NAMALWA (cell line): ENCODE results near the gene TMPRSS13.
A peak's percentile ranks its signal among the peaks of the same experiment; 100 is the strongest.

Experiments used
- DNase-seq: peaks from one replicate; pipeline ENCODE4 v3.0.0-alpha.2; 2015; ENCODE audit warnings: low spot score

Gene TMPRSS13

DNA sequence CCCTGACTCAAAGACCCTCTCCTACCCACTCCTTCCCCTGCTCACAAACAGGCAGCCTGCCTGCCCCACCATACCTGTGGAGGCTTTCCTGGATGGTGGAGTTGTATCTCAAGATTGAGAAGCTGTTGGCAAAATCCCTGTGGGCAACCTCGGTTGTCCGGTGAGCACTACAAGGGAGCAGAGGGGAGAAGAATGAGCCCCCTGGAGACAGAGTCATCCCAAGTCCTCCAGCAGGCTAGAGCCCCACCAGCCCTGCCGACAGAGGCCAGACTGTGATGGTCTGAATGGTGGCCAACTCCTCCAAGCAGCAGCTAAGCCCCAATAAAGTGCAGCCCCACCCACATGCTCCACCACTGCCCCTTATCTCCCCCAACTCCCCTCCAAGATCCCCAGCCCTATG is 17.5 kb downstream of the TMPRSS13 start:
- DNase-seq, result no peak

DNA sequence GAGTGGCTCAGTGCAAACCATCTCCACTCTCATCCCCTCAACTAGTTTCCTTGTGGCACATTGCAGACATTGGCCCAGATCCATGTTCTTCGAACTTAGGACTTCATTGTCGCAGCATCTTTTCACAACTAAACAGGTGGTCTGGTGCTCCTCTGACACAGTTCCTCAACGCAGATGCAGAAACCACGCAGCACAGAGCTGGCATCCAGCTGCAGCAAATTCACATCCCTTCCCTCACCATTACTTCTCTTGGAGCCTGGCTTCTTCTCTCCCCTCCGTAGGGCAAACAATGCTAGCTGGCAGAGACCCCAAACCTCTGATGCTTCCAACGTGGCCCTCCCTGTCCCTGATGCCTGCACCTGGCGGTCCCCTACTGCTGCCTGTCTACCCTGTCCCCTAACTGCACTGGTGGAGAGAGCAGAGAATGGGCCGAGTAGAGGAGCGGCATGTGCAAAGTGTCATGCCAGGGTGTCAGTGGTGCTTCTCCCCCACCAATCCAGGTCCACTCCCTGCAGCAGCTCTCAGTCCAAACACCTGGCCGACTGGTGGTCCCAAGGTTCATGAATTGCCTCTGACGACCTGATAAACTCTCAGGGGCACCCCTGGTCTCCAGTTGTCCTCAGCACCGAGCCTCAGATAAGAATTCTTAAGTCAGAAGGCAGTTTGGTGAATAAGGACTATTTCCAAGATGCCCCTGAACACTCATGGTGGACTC is 18.1 kb downstream of the TMPRSS13 start:
- DNase-seq, result no peak

DNA sequence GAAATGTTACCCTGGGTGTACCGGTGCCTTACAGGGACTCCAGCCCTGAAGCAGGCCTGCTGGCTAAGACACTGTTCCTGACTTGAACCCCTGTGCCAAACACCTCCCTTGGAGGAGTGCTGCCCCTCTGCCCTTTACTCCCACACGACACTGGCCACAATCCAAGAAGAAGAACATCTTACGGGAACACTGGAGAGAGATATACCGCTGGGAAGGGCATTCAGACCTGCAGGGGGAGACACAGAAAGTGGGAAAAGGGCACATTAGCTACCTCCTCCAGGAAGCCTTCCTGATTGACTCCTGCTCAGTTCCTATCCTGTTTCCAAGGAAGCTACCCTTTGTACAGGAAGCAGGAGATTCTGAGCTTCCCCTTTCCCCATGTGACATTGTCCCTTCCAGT is 18.7 kb downstream of the TMPRSS13 start:
- DNase-seq, result no peak

DNA sequence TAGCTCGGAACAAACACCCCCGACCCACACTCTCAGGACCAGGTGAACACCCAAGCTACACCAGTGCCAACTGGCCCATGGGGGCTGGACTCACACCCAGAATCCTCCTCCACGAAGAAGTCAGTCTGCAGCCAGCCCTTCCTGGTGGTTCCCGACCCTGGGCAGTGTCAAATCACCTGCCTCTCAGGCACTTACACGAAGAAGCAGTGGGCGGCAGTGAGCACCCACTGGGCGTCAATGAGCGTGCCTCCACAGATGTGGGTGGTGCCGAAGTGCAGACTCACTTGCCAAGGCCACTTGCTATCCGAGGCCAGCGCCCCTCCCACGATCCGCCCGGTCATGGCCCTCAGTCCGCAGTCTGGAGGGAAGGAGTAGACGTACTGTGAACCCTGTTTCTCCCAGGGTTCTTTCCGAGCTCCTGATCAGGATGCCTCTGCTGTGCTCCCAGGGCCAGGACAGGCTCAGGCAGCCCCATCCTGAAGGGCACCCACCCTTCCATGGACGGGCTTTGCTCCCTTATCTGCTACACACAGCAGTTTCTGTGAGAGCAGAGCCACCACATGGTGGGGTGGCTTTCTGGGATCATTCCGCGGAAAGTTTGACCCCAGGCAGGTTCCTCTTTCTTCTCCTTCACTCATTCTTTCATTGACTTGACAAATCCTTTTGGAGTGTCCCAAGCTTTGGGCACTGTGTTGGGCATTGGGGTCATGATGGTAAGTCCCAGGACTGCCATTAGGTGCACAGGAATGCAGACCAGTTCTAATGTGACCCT is 19.4 kb downstream of the TMPRSS13 start:
- no peak for DNase-seq

DNA sequence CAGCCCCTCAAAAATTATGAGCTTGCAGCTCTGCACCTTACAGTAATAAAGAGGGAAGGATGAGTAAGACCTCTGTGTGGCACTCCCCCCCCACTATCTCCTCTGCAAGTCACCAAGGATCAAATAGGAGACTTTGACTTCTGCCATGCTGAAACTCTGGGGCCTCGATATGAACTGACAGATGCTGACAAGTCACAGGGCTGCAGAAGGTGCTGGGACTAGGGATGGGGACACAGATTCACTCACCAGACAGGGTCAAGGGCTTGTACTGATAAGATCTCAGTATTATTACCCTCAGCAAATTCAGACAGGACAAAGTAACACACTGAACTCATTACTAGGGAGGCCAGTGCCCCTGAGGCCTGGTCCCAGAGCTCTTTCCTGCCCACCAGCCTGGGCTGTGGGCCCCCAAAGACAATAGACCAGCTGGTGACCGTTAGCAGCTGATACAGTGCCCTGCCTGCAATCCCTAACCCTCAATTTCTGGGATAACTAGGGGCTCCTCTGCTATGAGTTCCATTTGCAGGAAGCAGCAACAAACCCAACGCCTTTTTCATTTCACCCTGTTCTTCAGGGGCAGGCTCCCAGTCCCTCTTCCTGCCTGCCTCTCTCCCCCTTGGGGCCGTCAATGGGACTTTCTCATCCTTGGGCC is 20.1 kb downstream of the TMPRSS13 start:
- no peak for DNase-seq

DNA sequence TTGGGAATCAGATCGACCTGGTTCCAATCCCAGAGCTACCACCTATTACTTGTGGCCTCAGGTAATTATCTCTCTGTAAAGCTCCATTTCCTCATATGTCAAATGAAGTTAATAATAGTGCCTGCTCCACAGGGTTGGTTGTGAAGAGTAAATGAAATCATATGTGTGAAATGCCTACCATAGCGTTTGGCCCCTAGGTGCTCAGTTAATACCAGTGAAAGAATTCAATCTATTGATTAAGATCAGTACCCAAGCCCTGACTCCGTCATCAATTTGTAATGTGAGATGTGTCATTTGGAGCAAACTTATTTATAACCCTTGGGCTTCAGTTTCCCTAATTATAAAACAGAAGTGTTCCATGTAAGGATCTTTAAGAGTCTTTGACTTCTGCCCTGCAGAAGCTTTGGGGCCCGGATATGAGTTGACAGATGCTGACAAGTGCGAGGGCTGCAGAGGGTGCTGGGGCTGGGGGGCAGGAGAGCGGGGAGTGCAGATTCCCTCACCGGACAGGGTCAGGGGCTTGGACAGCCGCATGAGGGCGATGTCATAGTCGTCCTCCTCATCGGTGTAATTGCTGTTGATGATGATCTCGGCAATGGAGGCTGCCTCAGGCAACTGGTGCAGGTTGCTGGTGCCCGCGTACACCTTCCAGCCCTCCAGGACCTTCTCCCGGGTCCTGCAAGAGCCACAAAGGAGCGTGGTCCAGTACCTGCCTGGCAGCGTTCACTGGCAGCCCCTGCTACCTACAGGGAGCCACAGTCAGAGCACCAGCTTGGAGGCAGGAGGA is 20.9 kb downstream of the TMPRSS13 start:
- no peak for DNase-seq

DNA sequence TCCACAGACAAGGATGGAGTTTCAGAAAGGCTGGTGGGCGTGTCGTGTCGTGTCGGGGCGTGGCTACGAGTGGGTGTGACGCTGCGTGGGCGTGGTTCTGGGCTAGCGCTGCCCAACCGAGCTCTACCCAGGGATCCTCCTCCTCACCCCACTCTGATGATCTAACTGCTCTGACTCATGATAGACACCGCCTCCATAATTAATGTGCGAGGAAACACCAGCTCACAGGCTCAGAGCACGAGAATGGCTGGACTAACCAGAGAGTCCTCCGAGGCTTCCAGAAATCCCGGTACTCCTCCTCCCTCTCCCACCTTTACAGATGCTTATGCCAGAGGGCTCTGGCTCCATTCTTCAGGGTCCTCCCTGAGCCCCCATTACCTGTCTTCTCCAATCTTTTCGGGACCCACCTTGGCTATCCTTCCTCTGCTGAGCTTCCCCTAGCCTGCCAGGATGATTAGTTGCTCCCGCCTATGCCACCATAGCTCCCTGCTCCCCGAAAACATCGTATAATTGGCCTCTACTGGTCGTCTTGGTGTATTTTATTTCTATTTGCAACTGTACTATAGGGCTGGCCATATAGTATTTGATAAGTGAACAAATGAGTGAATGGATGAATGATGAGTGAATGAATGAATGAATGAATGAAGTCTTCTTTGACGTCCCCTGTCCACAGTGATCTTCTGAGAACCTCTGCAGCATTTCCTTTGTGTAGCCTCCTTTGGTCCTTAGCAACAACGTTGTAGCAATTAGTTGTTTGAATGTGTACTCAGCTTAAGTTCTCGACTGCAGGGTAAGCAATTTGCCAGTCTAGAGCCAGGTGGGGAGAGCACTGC is 21.7 kb downstream of the TMPRSS13 start:
- peak; percentile 95 for DNase-seq

DNA sequence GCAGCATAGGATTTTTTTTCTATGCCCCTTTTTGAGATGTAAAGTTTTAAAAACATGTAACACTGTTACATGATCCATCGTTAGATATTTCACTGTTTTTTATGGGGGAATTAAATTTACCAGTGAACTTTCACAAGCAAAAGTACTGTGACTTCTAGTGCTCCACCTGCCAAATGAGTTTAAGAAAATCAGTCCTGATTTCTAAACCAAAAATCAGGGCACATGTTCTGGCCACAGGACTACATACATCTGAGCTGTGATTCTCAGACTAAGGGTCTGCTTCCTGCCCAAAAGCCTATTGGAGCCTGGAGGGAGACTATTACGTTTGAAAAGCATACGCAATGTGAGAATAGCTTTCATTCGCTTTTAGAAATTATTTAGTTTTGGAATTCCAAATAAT is 22.5 kb downstream of the TMPRSS13 start:
- DNase-seq, result peak; percentile 15

DNA sequence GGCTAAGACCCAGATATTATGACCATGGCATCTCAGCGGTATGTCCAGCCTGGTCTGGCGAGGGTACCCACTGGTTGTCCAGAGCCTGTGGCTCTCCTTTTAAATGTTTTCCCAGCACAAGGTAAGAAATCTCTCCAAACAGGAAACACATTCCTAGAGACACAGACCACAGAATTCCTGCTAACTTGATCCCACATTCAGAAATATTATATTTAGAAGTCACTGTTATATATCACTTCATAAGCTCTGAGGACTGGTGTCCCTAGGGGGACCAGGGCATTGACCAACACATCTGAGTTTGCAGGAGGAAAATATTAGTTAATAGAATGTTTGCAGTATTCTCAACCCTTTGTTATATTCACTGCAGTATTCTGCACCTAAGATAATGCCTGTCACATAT is 23.1 kb downstream of the TMPRSS13 start:
- no peak for DNase-seq

DNA sequence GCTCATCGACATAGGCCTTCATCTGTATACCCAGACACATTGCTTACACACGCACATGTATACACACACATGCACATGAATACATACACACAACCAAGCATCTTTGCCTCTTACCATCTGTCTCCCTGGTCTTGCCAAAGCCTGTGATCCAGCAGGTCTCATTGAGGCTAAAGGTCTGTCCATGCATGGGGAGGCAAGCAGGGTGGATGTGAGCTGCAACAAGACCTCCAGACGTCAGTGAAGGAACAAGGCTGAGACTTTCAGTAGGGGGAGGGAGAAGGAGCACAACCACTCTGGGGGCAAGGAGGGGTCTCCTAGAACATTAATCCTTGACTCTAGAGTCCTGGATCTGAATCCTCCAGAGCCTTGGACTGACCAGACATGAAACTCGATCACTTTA is 23.7 kb downstream of the TMPRSS13 start:
- DNase-seq, result no peak

DNA sequence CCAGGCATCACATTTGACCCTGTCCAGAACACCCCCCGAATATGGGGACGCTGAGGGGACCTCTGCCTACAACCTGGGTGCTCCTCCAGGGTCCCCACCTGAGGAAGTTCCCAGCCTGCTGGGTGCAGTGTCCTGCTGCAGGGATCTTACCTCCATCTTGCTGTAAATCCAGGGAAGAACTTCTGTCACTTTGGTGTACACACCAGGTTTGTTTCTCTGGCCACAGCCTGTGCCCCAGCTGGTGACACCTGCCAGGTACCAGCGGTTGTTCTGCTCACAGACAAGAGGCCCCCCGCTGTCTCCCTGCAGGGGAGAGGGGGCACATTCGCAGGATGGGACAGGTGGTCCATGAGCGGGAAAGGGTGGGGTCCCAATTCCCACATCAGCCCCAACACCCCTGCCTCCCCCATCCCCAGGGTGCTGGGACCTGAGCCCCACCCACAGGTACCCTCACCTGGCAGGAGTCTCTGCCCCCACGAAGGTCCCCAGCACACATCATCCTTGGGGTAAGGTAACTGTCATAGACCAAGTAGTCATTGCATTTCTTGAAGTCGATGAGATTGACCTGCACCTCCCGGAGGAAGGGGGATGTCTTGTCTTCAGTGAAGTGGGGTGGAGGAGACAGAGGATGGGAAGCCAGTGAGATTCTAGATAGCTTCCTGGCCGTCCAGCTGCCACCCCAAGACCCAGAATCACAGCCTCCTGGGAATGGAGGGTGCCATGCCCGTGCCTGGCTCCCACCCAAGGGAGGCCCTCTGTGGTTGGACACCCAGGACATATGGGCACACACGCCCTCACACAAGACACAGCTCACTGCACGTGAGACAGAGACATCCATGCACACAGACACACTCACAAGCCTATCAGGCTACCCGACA is 25.5 kb downstream of the TMPRSS13 start:
- no peak for DNase-seq

DNA sequence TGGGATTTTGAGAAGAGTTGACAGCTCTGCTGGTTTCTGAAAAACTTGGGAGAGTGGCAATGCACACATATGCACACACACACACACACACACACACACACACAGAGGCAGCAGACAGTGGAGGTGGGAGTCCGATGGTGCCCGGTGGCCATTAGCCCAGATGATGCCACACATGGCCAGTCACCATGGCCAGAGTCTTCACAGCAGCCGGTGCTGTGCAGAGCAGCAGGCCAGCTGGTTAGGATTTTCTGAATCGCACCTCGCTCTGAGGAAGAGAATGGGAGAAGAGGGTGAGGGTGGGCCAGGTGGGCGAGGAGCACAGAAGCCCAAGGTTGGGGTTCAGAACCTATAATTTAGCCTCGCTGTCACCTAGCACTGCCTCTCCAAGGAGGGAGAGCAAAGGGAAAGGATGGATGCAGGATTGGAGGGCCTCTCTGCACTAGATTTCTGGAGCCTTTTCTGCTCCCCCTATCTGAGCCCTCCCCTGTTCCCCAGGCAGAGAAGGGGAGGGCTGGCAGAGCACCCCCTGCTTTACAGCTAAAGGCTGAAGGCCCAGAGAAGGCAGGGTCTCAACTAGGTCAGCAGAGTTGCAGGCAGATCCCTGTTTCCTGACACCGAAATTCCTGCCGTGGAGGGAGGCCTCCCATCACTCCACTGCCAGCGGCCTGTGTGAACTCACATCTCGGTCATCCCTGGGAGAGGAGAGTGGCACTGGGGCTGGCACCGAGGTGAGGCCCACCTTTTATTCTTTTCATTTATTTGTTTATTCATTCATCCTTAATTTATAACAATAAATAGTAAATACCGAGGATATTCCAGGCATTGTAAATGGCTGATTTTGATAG is 27.0 kb downstream of the TMPRSS13 start:
- DNase-seq, result no peak

DNA sequence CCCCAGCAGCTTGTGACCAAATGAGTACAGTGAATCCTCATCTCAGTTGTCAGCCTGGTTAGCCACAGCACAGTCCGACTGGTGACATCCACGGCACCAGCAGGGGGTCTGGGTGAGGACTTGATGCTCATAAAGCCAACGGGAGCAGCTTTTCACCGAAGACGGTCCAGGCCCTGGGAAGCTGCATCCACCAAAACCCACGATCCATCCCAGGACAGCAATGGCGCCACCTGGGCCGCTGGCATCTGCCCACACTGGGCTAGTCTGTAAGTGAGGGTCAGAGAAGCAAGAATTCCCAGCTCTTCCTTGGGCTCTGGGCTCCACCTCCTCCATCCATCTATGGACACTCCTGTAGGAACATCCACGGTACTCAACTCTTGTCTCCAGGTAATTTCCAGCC is 27.6 kb downstream of the TMPRSS13 start:
- no peak for DNase-seq

DNA sequence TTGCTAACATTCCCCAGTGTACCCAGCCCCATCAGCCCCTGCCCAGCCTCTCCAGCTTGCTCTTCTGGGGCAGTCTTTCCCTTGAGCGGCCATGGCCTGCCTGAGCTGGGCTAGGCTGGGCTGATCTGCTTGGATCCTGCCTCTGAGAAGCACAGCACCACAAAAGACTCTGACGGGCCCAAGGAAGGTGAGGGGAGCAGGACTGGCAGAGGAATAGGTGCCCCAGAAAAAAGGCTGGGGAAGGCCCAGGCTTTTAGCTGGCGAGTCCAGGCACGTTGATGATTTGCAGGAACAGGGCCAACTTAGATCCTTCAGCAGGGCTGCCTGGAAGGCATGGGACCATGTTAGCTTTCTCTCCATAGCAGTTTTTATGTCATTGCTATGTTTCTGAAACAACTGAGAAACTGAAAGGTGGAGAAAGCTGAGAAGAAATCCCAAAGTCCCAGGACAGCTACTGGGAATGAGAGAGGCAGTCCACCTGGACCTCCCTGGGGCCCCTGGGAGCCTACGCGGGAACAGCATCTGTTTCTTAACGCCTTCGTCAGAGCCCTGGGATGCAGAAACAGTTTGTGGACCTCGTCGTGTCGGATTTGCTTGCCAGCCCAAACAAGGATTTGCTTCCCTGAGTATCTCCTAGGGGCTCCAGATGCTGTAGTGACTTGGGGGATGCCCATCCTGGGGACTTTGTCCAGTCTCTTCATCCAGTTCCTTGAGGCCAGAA is 28.3 kb downstream of the TMPRSS13 start:
- DNase-seq, result no peak

DNA sequence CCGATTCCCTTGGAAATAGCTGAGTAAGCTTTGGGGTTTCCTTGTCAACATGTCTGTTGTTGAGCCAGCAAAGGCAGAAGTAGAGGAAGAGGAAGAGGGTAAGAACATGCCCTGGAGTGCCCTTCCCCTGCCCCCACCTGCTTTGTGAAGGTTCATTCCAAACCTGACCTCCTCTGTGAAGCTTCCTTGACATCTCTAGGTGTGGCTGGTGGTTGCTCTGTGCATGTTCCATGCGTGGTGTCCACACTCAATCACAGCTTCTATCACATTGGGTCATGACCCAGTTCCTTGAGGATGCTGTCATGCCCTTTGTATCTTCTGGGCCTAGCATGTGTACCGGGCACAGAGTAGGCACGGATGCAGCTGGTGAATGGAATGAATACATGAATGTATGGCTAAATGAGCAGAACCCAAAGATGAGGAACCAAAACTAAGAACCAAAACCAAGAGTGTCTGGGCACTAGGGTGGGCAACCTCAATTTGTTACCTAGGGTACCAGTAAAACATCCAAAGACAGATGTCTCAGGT is 29.0 kb downstream of the TMPRSS13 start:
- no peak for DNase-seq

DNA sequence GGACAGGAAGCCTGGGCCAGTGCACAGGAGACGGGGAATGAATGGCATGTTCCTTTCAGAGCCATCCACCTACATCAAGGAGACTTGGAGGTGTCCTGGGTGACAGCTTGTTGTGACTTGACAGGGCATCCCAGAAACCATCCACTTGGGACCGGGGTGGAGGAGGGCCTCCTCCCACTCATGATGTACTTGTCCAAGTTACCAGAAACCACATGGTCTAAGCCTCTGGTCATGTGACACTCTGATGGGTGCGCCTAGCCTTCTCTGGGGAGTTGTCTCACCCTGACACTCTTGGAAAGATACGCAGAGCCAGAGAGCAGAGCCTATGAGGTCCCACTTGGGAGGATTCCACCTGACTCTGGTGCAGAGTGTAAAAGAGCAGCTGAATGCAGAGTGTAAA is 31.1 kb downstream of the TMPRSS13 start:
- DNase-seq, result no peak

DNA sequence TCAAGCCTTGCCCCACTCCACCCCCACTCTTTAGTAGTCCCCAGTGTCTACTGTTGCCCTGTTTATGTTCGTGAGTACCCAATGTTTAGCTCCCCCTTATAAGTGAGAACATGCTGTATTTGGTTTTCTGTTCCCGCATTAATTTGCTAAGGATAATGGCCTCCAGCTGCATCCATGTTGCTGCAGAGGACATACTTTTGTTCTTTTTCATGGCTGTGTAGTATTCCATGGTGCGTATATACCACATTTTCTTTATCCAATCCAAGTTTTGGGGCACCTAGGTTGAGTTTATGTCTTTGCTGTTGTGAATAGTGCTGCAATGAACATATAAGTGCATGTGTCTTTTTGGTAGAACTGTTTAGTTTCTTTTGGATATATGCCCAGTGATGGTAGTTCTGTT is 36.6 kb downstream of the TMPRSS13 start:
- no peak for DNase-seq

DNA sequence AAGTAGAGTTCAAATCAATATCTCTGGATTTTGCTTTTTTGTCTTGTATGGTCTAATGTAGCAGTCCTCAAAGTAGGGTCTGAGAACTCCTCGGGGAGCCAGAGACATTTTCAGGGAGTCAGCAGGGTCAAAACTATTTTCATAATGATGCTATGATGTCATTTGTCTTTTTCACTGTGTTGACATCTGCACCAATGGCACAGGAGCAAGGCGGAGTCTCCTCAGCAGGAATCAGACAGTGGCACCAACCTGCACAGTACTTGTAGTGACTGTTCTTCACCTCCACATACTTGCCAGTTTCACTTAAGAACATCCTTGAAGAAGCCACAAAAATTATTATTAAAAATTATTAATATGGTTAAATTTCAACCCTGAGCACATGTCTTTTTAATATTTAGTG is 37.8 kb downstream of the TMPRSS13 start:
- DNase-seq, result no peak

DNA sequence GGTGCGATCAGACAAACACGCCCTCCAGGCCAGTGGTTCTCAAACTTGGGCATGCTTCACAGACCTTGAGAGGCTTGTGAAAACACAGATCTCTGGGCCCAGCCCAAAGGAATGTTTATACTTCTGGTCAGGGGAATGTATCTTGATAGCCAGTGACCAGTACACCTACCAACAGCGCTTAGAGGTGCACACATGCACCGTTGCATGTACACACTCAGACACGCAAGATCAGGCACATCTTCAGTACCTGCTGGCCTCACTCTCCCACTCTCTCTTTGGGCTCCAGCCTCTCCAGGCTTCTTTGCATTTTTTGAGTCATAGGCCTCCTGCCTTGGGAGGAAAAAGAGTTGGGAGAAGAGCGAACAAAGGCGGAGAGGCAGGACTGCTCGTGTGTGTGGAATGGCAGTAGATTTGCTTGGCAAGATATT is 41.0 kb downstream of the TMPRSS13 start:
- DNase-seq, result no peak
